MCF 10A (cell line): Measurements from ENCODE around the gene PROX1. TPM values are rescaled to one million over a fixed set of nuclear protein-coding genes. Genes with fewer than 3 reads are reported as not detected.

ENCODE experiments used
- BruUV-seq: library from RNA; stranded (reverse); fragments of 400-500 nt; replicated peaks from 2 replicates; lab custom pipeline; 2021; lab: Mats Ljungman, UMichigan
- CTCF ChIA-PET: fragments of 300-600 bp; sonication (Branson Sonifier 250); formaldehyde crosslinking; extraction: SDS; loops from one replicate; lab custom pipeline; 2021; ENCODE audit warnings: antibody characterized with exemption, inconsistent platforms; lab: Yijun Ruan, JAX
- POLR2A ChIA-PET: fragments of 300-600, 350-650 bp; sonication (Branson Sonifier 250); formaldehyde crosslinking; extraction: SDS; loops from one replicate; lab custom pipeline; 2020; ENCODE audit warnings: antibody characterized with exemption, inconsistent platforms; lab: Yijun Ruan, JAX
- DNase-seq: peaks from one replicate; pipeline ENCODE4 v3.0.0-alpha.2; 2018; ENCODE audit not compliant: unreplicated experiment
- H3K27ac Mint-ChIP-seq: one replicate; pipeline ENCODE4 v1.8.0; 2022; ENCODE audit warnings: mild to moderate bottlenecking, low read depth, mixed read lengths; ENCODE audit not compliant: unreplicated experiment
- H3K27me3 Mint-ChIP-seq: one replicate; pipeline ENCODE4 v1.8.0; 2022; ENCODE audit warnings: mixed read lengths; ENCODE audit not compliant: insufficient read depth, unreplicated experiment
- H3K36me3 Mint-ChIP-seq: one replicate; pipeline ENCODE4 v1.8.0; 2022; ENCODE audit warnings: mild to moderate bottlenecking, moderate library complexity, mixed read lengths; ENCODE audit not compliant: insufficient read depth, unreplicated experiment
- H3K4me1 Mint-ChIP-seq: one replicate; pipeline ENCODE4 v1.8.0; 2022; ENCODE audit warnings: mixed read lengths; ENCODE audit not compliant: insufficient read depth, unreplicated experiment
- H3K4me3 Mint-ChIP-seq: one replicate; pipeline ENCODE4 v1.8.0; 2022; ENCODE audit warnings: mild to moderate bottlenecking, moderate library complexity, mixed read lengths; ENCODE audit not compliant: unreplicated experiment
- H3K9me3 Mint-ChIP-seq: one replicate; pipeline ENCODE4 v1.8.0; 2022; ENCODE audit warnings: mixed read lengths; ENCODE audit not compliant: unreplicated experiment
- intact Hi-C: fragments of 100-400 bp; cut with micrococcal nuclease; formaldehyde crosslinking; loops from 2 replicates; pipeline ENCODE4 v1.14.1; 2022
- total RNA-seq: library from RNA; stranded (reverse); gene quantifications from 2 replicates; pipeline ENCODE4 v1.2.3, GENCODE V29; 2022
- TF ChIP-seq, protein P1 (sequence below): fragments of 200-600 bp; IDR thresholded peaks from one replicate; pipeline ENCODE4 v1.8.0; 2022; ENCODE audit warnings: antibody characterized with exemption, mild to moderate bottlenecking; ENCODE audit not compliant: unreplicated experiment

PROX1 gene
- total RNA-seq, 1 experiment from 2014 or later = 0.61 TPM

DNA sequence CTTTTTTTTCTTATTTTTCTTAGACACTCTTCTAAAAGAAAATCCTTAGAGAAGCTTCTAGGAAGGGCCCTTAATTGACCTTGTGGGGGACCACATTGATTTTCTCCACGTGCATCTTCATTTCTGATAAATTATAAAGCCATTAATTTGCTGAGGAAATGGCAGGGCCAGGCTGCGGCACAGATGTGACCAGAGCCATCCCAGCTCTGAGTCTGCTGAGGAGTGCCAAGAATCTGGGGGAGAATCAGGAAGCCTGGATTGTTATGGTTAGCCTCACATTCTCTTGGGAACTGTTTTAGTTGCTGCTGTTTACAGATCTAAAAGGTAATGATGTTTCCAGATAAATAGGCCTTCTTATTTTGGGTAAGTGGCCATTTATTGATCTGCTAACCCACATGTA lies 16.2 kb downstream of the PROX1 start:
- peaks cover 6% of the 10 kb centered on the region for H3K4me1 Mint-ChIP-seq

DNA sequence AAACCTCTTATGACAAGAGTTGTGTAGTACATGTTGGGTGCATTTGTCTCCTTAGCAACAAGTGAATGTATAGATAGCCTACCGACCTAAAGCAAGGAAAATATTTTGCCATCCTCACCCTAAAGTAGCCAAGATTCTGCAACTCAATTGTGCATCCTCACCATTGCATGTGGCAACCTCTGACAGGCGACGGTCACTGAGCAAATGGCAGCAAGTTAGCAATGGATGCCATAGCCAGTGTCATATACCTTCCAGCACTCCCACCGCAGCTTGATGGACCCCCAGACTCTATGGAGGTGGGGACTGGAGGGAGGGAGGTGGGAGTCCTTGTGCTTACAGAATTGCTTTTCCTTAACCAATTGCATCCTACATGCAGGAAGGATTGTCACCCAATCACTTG lies 17.0 kb downstream of the PROX1 start:
- H3K27ac Mint-ChIP-seq = no peak overlapping the region
- POLR2A ChIA-PET = interaction anchor here (1.3 kb wide), 1 partner anchor 8 kb away, joined by 3 read pairs; no protein-coding TSS in a partner anchor
- peaks cover 53% of the 10 kb centered on the region for H3K27me3 Mint-ChIP-seq
- no peak for DNase-seq
- no TSS peak for BruUV-seq
- H3K4me1 Mint-ChIP-seq = peaks cover 6% of the 10 kb centered on the region
- intact Hi-C loops = no loop called here
- CTCF ChIA-PET = interaction anchor here (0.7 to 0.9 kb wide), 3 partner anchors 11 to 882 kb away, joined by 3 to 4 read pairs (median 3); no protein-coding TSS in a partner anchor
- no peak overlapping the region for H3K4me3 Mint-ChIP-seq
- TF ChIP-seq, protein P1, sequence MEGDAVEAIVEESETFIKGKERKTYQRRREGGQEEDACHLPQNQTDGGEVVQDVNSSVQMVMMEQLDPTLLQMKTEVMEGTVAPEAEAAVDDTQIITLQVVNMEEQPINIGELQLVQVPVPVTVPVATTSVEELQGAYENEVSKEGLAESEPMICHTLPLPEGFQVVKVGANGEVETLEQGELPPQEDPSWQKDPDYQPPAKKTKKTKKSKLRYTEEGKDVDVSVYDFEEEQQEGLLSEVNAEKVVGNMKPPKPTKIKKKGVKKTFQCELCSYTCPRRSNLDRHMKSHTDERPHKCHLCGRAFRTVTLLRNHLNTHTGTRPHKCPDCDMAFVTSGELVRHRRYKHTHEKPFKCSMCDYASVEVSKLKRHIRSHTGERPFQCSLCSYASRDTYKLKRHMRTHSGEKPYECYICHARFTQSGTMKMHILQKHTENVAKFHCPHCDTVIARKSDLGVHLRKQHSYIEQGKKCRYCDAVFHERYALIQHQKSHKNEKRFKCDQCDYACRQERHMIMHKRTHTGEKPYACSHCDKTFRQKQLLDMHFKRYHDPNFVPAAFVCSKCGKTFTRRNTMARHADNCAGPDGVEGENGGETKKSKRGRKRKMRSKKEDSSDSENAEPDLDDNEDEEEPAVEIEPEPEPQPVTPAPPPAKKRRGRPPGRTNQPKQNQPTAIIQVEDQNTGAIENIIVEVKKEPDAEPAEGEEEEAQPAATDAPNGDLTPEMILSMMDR = no peak
- no peaks in the 10 kb centered on the region for H3K9me3 Mint-ChIP-seq
- H3K36me3 Mint-ChIP-seq = no peaks in the 10 kb centered on the region

More for the DNA sequence above, 16.2 kb downstream of the PROX1 start:
- Mint-ChIP-seq H3K9me3 (no peaks in the 10 kb centered on the region), H3K27me3 (peaks cover 53% of the 10 kb centered on the region), H3K36me3 (no peaks in the 10 kb centered on the region), H3K27ac (no peak overlapping the region), H3K4me3 (no peak overlapping the region)
- DNase-seq = no peak
- BruUV-seq = no TSS peak
- CTCF ChIA-PET = interaction anchor here (0.6 to 1.1 kb wide), 4 partner anchors 10 to 577 kb away, joined by 3 to 6 read pairs (median 3); no protein-coding TSS in a partner anchor
- POLR2A ChIA-PET = interaction anchor here (1.3 to 5.8 kb wide), 2 partner anchors 9 to 15 kb away, joined by 3 to 31 read pairs; partner anchors contain the start of gene PROX1
- intact Hi-C loops = no loop called here
- TF ChIP-seq, protein P1 = no peak

DNA sequence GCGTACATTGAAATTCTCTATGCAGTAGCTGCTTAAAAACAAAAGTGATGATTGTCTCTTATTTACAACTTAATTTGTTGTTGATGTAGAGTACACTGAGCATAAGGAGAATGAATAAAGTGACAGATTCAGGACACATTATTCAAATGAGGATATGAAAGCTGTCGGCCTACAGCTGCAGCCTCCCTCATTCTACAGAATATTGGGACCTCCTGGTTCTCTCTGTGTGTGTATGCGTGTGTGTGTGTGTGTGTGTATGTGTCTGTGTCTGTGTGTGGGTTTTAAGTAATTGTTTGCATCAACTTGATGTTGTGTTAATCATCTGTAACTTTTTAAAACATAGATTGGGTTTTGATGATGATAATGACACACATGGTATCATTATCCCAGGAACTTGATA lies 17.9 kb downstream of the PROX1 start:
- Mint-ChIP-seq H3K9me3 (no peaks in the 10 kb centered on the region), H3K27ac (no peak overlapping the region), H3K27me3 (peaks cover 46% of the 10 kb centered on the region), H3K4me3 (no peak overlapping the region), H3K36me3 (no peaks in the 10 kb centered on the region), H3K4me1 (peaks cover 6% of the 10 kb centered on the region)
- DNase-seq = no peak
- ChIA-PET POLR2A (no interaction called here), CTCF (interaction anchor here (0.6 to 1.2 kb wide), 5 partner anchors 11 to 883 kb away, joined by 3 to 4 read pairs (median 4); no protein-coding TSS in a partner anchor)
- intact Hi-C loops = no loop called here
- no TSS peak for BruUV-seq
- TF ChIP-seq, protein P1 = no peak

DNA sequence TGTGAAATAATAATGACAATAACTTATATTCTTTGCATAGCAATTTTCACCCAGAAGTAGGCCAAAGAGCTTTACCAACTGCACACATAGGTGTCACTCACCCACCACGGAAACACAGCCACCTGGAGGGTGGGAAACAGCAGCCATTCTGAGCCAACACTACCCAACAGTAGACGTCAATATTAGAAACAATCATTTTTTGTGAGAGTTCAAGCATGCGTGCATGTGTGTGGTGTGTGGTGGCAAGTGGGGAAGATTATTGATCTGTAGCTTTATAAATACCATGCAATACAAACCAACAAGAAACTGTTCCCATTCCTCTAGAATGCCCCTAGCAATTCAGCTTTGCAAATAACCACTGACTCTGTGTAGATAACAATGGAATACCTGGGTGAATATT lies 19.1 kb downstream of the PROX1 start:
- H3K4me3 Mint-ChIP-seq = no peak overlapping the region
- no peak overlapping the region for H3K27ac Mint-ChIP-seq
- H3K36me3 Mint-ChIP-seq = no peaks in the 10 kb centered on the region
- peaks cover 41% of the 10 kb centered on the region for H3K27me3 Mint-ChIP-seq
- TF ChIP-seq, protein P1 = no peak
- no TSS peak for BruUV-seq
- POLR2A ChIA-PET = no interaction called here
- H3K9me3 Mint-ChIP-seq = no peaks in the 10 kb centered on the region
- CTCF ChIA-PET = interaction anchor here (1.1 to 1.2 kb wide), 2 partner anchors 10 to 14 kb away, joined by 4 to 7 read pairs; no protein-coding TSS in a partner anchor
- intact Hi-C loops = no loop called here
- peaks cover 6% of the 10 kb centered on the region for H3K4me1 Mint-ChIP-seq
- DNase-seq = no peak
